Colonic mucosa (tissue), 4 donors: ENCODE results near the gene FDPS. TPM values are rescaled to one million over a fixed set of nuclear protein-coding genes. Genes with fewer than 3 reads are reported as not detected.
A peak's percentile ranks its signal among the peaks of the same experiment; 100 is the strongest.

Experiments used
- DNase-seq: peaks from one replicate; pipeline ENCODE4 v3.0.0-alpha.2; 2020
- H3K27ac ChIP-seq: fragments of 200-600 bp; one replicate; pipeline ENCODE4 v1.8.0; 2021
- H3K27me3 ChIP-seq: fragments of 200-600 bp; one replicate; pipeline ENCODE4 v1.8.0; 2021
- H3K36me3 ChIP-seq: fragments of 200-600 bp; one replicate; pipeline ENCODE4 v1.8.0; 2021
- H3K4me1 ChIP-seq: fragments of 200-600 bp; one replicate; pipeline ENCODE4 v1.8.0; 2021; ENCODE audit warnings: mild to moderate bottlenecking
- H3K4me3 ChIP-seq: fragments of 200-600 bp; one replicate; pipeline ENCODE4 v1.8.0; 2021
- H3K9ac ChIP-seq, 2 donors: one replicate each; pipeline ENCODE4 v1.7.0; 2013; ENCODE audit warnings: control low read depth in 2 of 2, low read depth in 2 of 2, low read length in 2 of 2
- H3K9me3 ChIP-seq: fragments of 200-600 bp; one replicate; pipeline ENCODE4 v1.8.0; 2021
- intact Hi-C: fragments of 100-400 bp; cut with DNase I; formaldehyde crosslinking; loops from one replicate; pipeline ENCODE4 v1.14.1; 2022
- total RNA-seq, 2 donors: library from RNA; stranded (reverse); fragmentation: NEBNext Ultra II Directional in 1 of 2; extraction: Animal tissue kit (Norgen Biotek cat#: 25700) in 1 of 2; gene quantifications; one replicate each; pipeline ENCODE4 v1.2.1, GENCODE V29; 2021
- TF ChIP-seq, protein P1 (sequence below): fragments of 200-600 bp; IDR thresholded peaks from one replicate; pipeline ENCODE4 v1.8.0; 2022; ENCODE audit warnings: antibody characterized with exemption, mild to moderate bottlenecking
- donor health status: healthy.
- donor health status: DM: no; HTN: no; CAD: no.
- donor health status: DM: no; HTN: no; CAD: no.

The FDPS gene
- total RNA-seq: 100 to 1,000 TPM; 300 to 501 TPM

DNA sequence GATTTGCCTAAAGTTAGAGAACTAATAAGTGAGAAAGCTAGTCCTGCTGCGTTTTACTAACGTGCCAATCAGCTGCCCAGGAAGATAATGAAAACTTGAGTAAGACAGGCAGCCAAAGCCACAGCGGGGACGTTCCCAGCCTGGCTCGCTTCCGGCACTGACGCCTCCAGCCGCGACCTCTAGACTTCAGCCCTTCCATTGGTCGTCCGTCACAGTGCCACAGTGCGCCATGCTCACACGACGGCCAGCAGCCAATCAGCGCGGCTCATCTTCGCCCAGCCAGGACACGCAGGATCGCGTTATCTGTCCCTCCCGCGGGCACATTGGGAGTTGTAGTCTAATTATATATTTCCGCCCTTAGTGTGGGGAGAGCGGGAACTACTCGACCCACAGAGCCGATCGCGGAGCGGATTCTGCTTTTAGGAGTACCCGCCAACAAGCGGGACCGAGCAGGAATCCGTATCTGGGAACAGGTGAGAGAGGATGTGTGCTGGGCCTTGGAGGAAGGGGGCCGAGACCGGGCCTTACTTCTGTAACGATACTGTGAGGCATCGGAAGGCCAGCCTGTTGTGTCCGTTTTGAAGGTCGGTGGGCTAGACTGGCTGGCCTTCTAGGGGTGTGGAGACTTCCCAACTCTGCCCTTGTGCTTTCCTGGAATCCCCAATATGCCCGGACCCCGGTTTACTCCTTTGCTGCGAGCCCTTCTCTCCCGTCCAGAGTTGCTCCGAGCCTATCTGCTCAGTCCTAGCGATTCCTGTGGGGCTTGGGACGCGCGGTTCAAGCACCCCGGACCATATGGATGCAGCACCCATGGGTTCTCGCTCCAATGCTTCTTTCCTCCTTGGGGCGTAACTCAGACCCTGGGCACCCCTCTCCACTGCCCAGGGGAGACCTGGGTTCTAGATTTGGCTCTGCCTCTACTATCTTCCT, at the start of gene FDPS:
Gene FDPS (plus strand): TSS at position 374 of the 930 bp plus-strand sequence. CDS start 924 bp downstream, outside the sequence.
- TF ChIP-seq, protein P1, sequence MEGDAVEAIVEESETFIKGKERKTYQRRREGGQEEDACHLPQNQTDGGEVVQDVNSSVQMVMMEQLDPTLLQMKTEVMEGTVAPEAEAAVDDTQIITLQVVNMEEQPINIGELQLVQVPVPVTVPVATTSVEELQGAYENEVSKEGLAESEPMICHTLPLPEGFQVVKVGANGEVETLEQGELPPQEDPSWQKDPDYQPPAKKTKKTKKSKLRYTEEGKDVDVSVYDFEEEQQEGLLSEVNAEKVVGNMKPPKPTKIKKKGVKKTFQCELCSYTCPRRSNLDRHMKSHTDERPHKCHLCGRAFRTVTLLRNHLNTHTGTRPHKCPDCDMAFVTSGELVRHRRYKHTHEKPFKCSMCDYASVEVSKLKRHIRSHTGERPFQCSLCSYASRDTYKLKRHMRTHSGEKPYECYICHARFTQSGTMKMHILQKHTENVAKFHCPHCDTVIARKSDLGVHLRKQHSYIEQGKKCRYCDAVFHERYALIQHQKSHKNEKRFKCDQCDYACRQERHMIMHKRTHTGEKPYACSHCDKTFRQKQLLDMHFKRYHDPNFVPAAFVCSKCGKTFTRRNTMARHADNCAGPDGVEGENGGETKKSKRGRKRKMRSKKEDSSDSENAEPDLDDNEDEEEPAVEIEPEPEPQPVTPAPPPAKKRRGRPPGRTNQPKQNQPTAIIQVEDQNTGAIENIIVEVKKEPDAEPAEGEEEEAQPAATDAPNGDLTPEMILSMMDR: no peak
- peak within 1 kb of the TSS; percentile 84 for H3K27ac ChIP-seq
- H3K4me3 ChIP-seq: peak within 1 kb of the TSS; percentile 49
- H3K9ac ChIP-seq: peak within 1 kb of the TSS; percentile 78 to 96
- no peaks in the 10 kb centered on the region for H3K27me3 ChIP-seq
- intact Hi-C loops: no loop called here
- no peaks in the 10 kb centered on the region for H3K36me3 ChIP-seq
- peak; percentile 99 for DNase-seq
- H3K4me1 ChIP-seq: peaks cover 3% of the 10 kb centered on the region
- H3K9me3 ChIP-seq: no peaks in the 10 kb centered on the region

DNA sequence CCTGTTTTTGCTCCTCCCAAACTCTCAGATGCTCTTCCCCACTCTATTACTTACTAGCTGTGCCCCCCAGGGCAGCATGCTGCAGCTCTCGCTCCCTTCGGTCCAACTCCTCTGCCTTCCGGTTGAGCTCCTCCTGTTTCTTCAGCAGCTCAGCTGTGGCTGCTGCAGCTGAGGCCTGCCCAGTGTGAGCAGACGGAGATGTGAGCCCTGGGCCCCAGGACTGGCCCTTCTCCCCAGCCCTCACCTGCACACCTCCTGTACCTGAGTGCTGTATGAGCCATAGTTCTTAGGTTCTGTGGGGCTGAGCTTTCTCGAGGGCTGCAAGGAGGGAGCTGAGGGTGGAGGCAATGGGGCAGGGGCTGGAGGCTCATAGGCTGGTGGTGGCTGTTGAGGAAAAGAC, 48.4 kb upstream of the FDPS start:
- H3K4me3 ChIP-seq: no peak overlapping the region
- H3K36me3 ChIP-seq: peaks cover 6% of the 10 kb centered on the region
- H3K27ac ChIP-seq: no peak overlapping the region
- no peaks in the 10 kb centered on the region for H3K9me3 ChIP-seq
- H3K9ac ChIP-seq: no peak overlapping the region
- intact Hi-C loops: no loop called here
- no peaks in the 10 kb centered on the region for H3K27me3 ChIP-seq
- H3K4me1 ChIP-seq: peaks cover 12% of the 10 kb centered on the region
- TF ChIP-seq, protein P1: no peak
- DNase-seq: no peak

DNA sequence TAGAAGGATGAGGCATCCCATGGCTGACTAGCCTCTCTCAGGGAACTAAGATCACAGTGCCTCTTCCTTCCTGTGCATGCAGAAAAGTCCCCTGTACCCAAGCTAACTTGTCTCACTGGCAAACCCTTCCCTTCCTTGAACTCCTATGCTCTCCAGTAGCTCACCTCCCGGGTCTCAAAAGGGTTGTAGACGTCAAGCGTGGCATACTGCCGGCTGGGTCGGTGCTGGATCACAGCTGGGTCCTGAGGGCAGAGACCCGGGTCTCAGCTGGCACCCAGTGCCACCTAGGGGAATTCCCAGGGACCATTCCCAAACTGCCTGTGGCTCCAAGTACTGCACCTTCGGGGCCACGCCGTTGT, 47.2 kb upstream of the FDPS start:
- H3K27ac ChIP-seq: peak overlapping the region; percentile 78
- peak overlapping the region; percentile 80 to 96 for H3K9ac ChIP-seq
- no peak for DNase-seq
- peaks cover 11% of the 10 kb centered on the region for H3K36me3 ChIP-seq
- H3K4me1 ChIP-seq: peaks cover 12% of the 10 kb centered on the region
- intact Hi-C loops: no loop called here
- H3K9me3 ChIP-seq: no peaks in the 10 kb centered on the region
- peak overlapping the region; percentile 71 for H3K4me3 ChIP-seq
- TF ChIP-seq, protein P1: no peak
- H3K27me3 ChIP-seq: no peaks in the 10 kb centered on the region

DNA sequence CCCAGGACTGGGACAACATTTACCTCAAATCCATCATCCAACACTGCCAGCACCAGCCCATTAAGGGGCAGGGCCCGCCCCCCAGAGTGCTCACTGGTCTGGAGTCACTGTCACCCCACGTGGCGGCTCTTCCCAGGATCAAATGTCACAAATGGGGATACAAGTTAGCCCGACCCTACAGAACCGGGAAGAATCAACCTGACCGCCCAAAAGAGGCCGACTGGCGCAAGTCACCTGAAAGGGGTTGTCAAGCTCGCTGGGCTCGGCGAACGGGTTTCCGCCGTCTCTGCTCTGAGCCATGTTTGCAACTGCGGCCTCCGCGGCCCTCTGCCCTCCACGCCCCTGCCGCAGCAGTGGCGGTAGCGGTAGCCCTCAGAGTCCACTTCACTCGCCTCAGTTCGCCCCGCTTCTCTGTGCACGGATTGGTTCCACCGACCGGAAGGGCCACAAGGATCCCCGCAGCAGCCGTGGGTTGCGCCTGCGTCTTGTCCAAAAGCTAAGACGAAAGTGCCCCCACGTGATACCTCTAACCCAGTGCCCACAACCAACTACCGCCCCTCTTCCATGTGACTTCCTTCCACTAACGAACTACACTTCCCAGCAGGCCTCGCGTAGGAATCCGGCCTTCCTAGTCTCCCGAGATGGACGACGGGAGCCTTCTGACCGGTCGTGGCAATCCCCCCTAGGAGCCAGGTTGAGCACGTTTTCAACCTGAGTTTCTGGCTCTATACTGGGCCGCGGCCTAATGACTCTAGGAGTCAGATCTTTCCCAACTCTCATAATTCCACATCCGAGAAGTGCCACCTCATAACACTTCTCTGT, 46.6 kb upstream of the FDPS start, which contains the start of gene SCAMP3:
Gene SCAMP3 (minus strand): TSS at position 509 of the 822 bp plus-strand sequence. CDS start 209 bp downstream, at position 300.
- Histone ChIP-seq H3K9me3 (no peaks in the 10 kb centered on the region), H3K9ac (peak within 1 kb of the TSS; percentile 80 to 96), H3K4me3 (peak within 1 kb of the TSS; percentile 71), H3K27me3 (no peaks in the 10 kb centered on the region), H3K36me3 (peaks cover 14% of the 10 kb centered on the region), H3K27ac (peak within 1 kb of the TSS; percentile 78), H3K4me1 (peaks cover 12% of the 10 kb centered on the region)
- intact Hi-C loops: no loop called here
- peak; percentile 97 for DNase-seq
- TF ChIP-seq, protein P1: no peak

DNA sequence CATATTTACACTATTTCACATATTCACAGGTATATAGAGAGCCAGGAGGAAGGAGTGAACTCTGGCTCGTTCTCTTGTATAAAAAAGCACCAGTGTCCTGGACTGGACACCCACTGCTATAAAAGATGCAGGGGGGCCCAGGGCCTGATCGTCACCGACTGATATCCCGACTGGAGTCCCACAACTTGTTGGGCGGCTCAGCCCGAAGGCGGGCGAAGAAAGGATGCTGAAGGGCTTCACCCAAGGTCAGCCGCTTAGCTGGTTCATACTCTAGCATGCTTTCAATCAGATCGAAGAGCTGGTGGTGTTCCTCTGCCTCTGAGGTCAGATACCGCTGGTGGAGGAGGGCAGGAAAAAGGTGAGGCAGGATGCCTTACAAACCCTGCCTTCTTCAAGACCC, 45.6 kb upstream of the FDPS start:
- no peak overlapping the region for H3K4me3 ChIP-seq
- H3K27me3 ChIP-seq: no peaks in the 10 kb centered on the region
- peaks cover 24% of the 10 kb centered on the region for H3K36me3 ChIP-seq

More for the DNA sequence above, 45.6 kb upstream of the FDPS start:
- no peaks in the 10 kb centered on the region for H3K9me3 ChIP-seq
- DNase-seq: no peak
- peaks cover 12% of the 10 kb centered on the region for H3K4me1 ChIP-seq
- H3K9ac ChIP-seq: no peak overlapping the region
- intact Hi-C loops: no loop called here
- H3K27ac ChIP-seq: no peak overlapping the region
- TF ChIP-seq, protein P1: no peak
